ENCODE measurements around the gene TJP3. TPM values are rescaled to one million over a fixed set of nuclear protein-coding genes. Genes with fewer than 3 reads are reported as not detected.
A peak's percentile ranks its signal among the peaks of the same experiment; 100 is the strongest.

TJP3 gene
- polyA plus RNA-seq, 3 donors = 12.1 to 14.5 (median 12.7) TPM

GRCh38 chr19:3710265-3710812 is 2.2 kb downstream of the TJP3 start:
- no peak for DNase-seq

- DNase-seq = no peak
Measured at GRCh38 chr19:3712663-3713611, 4.8 kb downstream of the TJP3 start.

GRCh38 chr19:3716147-3716668 is 8.0 kb downstream of the TJP3 start:
- no peak for DNase-seq

GRCh38 chr19:3719868-3720267 is 11.7 kb downstream of the TJP3 start:
- DNase-seq = no peak

- no peak for DNase-seq
Measured at GRCh38 chr19:3720349-3720917, 12.2 kb downstream of the TJP3 start.

- DNase-seq = peak; percentile 84
Measured at GRCh38 chr19:3721131-3721886, 13.1 kb downstream of the TJP3 start.

- no peak for DNase-seq
Measured at GRCh38 chr19:3721887-3722442, 13.8 kb downstream of the TJP3 start.

GRCh38 chr19:3722443-3723109 is 14.4 kb downstream of the TJP3 start:
- DNase-seq = no peak

GRCh38 chr19:3723110-3723488 is 14.9 kb downstream of the TJP3 start:
- DNase-seq = no peak

GRCh38 chr19:3723883-3724282 is 15.7 kb downstream of the TJP3 start:
- no peak for DNase-seq

- DNase-seq = no peak
Measured at GRCh38 chr19:3725121-3725520, 16.9 kb downstream of the TJP3 start.

- DNase-seq = peak; percentile 76
Measured at GRCh38 chr19:3725640-3726310, 17.6 kb downstream of the TJP3 start.

GRCh38 chr19:3730457-3730958 is 22.3 kb downstream of the TJP3 start:
- DNase-seq = no peak

GRCh38 chr19:3732108-3732507 is 23.9 kb downstream of the TJP3 start:
- no peak for DNase-seq

- no peak for DNase-seq
Measured at GRCh38 chr19:3733549-3734309, 25.5 kb downstream of the TJP3 start.

GRCh38 chr19:3734310-3734600 is 26.1 kb downstream of the TJP3 start:
- no peak for DNase-seq

GRCh38 chr19:3736106-3736724 is 28.0 kb downstream of the TJP3 start:
- DNase-seq = no peak

- DNase-seq = no peak
Measured at GRCh38 chr19:3737487-3738205, 29.5 kb downstream of the TJP3 start.

Measured in renal pelvis (tissue), 4 donors.